Mesendoderm (in vitro differentiated cells): ENCODE data around the gene COL25A1.
A peak's percentile ranks its signal among the peaks of the same experiment; 100 is the strongest.

Source experiments
- DNase-seq: peaks from one replicate; pipeline ENCODE4 v3.0.0; 2013
- H2AK5ac ChIP-seq: 2 replicates; pipeline ENCODE4 v1.6.1; 2013; ENCODE audit warnings: low read length, inconsistent platforms
- H2BK120ac ChIP-seq: 2 replicates; pipeline ENCODE4 v1.6.1; 2013; ENCODE audit warnings: low read depth, mild to moderate bottlenecking, low read length, moderate library complexity, mixed read lengths
- H2BK15ac ChIP-seq: replicated peaks from 2 replicates; pipeline ENCODE4 v1.6.1; 2013; ENCODE audit warnings: low read depth, mild to moderate bottlenecking, moderate library complexity
- H2BK5ac ChIP-seq: 2 replicates; pipeline ENCODE4 v1.6.1; 2013; ENCODE audit warnings: low read length, inconsistent platforms
- H3K18ac ChIP-seq: 2 replicates; pipeline ENCODE4 v1.6.1; 2013; ENCODE audit warnings: mild to moderate bottlenecking, low read length, mixed read lengths
- H3K23ac ChIP-seq: one replicate; pipeline ENCODE4 v1.6.1; 2013; ENCODE audit warnings: low read length
- H3K27ac ChIP-seq: 2 replicates; pipeline ENCODE4 v1.5.1; 2013; ENCODE audit warnings: low read depth, mild to moderate bottlenecking, inconsistent platforms, low read length, moderate library complexity
- H3K27me3 ChIP-seq: 2 replicates; pipeline ENCODE4 v1.6.1; 2013; ENCODE audit warnings: low read length, control low read depth, mild to moderate bottlenecking, inconsistent platforms; ENCODE audit not compliant: insufficient read depth, poor library complexity
- H3K36me3 ChIP-seq: 2 replicates; pipeline ENCODE4 v1.6.1; 2013; ENCODE audit warnings: low read length, inconsistent platforms; ENCODE audit not compliant: control insufficient read depth, insufficient read depth
- H3K4ac ChIP-seq: one replicate; pipeline ENCODE4 v1.6.1; 2013; ENCODE audit warnings: low read depth, mild to moderate bottlenecking, low read length, moderate library complexity
- H3K4me1 ChIP-seq: 2 replicates; pipeline ENCODE4 v1.6.1; 2013; ENCODE audit warnings: low read depth, low read length, inconsistent platforms; ENCODE audit not compliant: control insufficient read depth
- H3K4me2 ChIP-seq: 2 replicates; pipeline ENCODE4 v1.6.1; 2013; ENCODE audit warnings: low read length
- H3K4me3 ChIP-seq: 2 replicates; pipeline ENCODE4 v1.5.1; 2013; ENCODE audit warnings: mild to moderate bottlenecking, low read length
- H3K56ac ChIP-seq: one replicate; pipeline ENCODE4 v1.6.1; 2013; ENCODE audit warnings: low read length
- H3K79me1 ChIP-seq: 2 replicates; pipeline ENCODE4 v1.6.1; 2013; ENCODE audit warnings: low read length, inconsistent platforms
- H3K79me2 ChIP-seq: 2 replicates; pipeline ENCODE4 v1.6.1; 2013; ENCODE audit warnings: mild to moderate bottlenecking, low read length; ENCODE audit not compliant: control insufficient read depth, insufficient read depth
- H3K9ac ChIP-seq: 2 replicates; pipeline ENCODE4 v1.6.1; 2013; ENCODE audit warnings: low read length, inconsistent platforms
- H4K5ac ChIP-seq: one replicate; pipeline ENCODE4 v1.6.1; 2013; ENCODE audit warnings: low read length
- H4K8ac ChIP-seq: one replicate; pipeline ENCODE4 v1.6.1; 2013; ENCODE audit warnings: low read depth, mild to moderate bottlenecking, control low read depth, low read length, moderate library complexity
- WGBS: extraction: QIAGEN DNeasy Blood & Tissue Kit; methylation state at CpG from one replicate; pipeline ENCODE4 v1.1.7; 2013; ENCODE audit warnings: low lambda C conversion rate, missing lambda C conversion rate; ENCODE audit not compliant: insufficient coverage; ENCODE audit errors: extremely low coverage; 5-methylcytosine and 5-hydroxymethylcytosine counted together

Gene COL25A1

GRCh38 chr4:109296527-109296926 is 5.9 kb downstream of the COL25A1 start:
- no peak overlapping the region for H3K23ac ChIP-seq
- no peak for DNase-seq
- H3K36me3 ChIP-seq: no peaks in the 10 kb centered on the region
- H2BK5ac ChIP-seq: no peak overlapping the region
- H3K79me2 ChIP-seq: no peaks in the 10 kb centered on the region
- no peak overlapping the region for H4K8ac ChIP-seq
- H3K4me3 ChIP-seq: no peak overlapping the region
- H3K4me1 ChIP-seq: no peaks in the 10 kb centered on the region
- H3K79me1 ChIP-seq: no peaks in the 10 kb centered on the region
- H3K18ac ChIP-seq: no peak overlapping the region
- H3K4me2 ChIP-seq: no peak overlapping the region
- H3K27ac ChIP-seq: no peak overlapping the region
- H2AK5ac ChIP-seq: no peak overlapping the region
- peaks cover 3% of the 10 kb centered on the region for H3K27me3 ChIP-seq
- no peak overlapping the region for H2BK15ac ChIP-seq
- H3K4ac ChIP-seq: no peak overlapping the region
- H2BK120ac ChIP-seq: no peak overlapping the region
- WGBS: no CpG with 5 or more reads among the region's 2 CpGs
- no peak overlapping the region for H3K9ac ChIP-seq
- no peak overlapping the region for H4K5ac ChIP-seq
- H3K56ac ChIP-seq: no peak overlapping the region

- Histone ChIP-seq H3K4me1 (no peaks in the 10 kb centered on the region), H3K4ac (no peak overlapping the region), H3K4me2 (no peak overlapping the region), H3K27me3 (no peaks in the 10 kb centered on the region), H3K79me2 (no peaks in the 10 kb centered on the region), H3K9ac (no peak overlapping the region), H2BK120ac (no peak overlapping the region), H4K8ac (no peak overlapping the region), H4K5ac (no peak overlapping the region), H3K4me3 (no peak overlapping the region), H3K18ac (no peak overlapping the region), H3K27ac (no peak overlapping the region), H2AK5ac (no peak overlapping the region), H2BK5ac (no peak overlapping the region), H2BK15ac (no peak overlapping the region), H3K36me3 (no peaks in the 10 kb centered on the region), H3K79me1 (no peaks in the 10 kb centered on the region), H3K23ac (no peak overlapping the region), H3K56ac (no peak overlapping the region)
- DNase-seq: no peak
Measured at GRCh38 chr4:109295081-109295480, 7.4 kb downstream of the COL25A1 start.

GRCh38 chr4:109294468-109295020 is 7.9 kb downstream of the COL25A1 start:
- Histone ChIP-seq H3K9ac (no peak overlapping the region), H3K4me1 (no peaks in the 10 kb centered on the region), H3K4me3 (no peak overlapping the region), H3K23ac (no peak overlapping the region), H3K79me2 (no peaks in the 10 kb centered on the region), H2BK120ac (no peak overlapping the region), H2AK5ac (no peak overlapping the region), H3K27ac (no peak overlapping the region), H3K56ac (no peak overlapping the region), H3K4me2 (no peak overlapping the region), H2BK5ac (no peak overlapping the region), H4K5ac (no peak overlapping the region), H4K8ac (no peak overlapping the region), H3K27me3 (no peaks in the 10 kb centered on the region), H3K36me3 (no peaks in the 10 kb centered on the region), H2BK15ac (no peak overlapping the region), H3K4ac (no peak overlapping the region), H3K18ac (no peak overlapping the region), H3K79me1 (no peaks in the 10 kb centered on the region)
- no CpG with 5 or more reads among the region's 4 CpGs for WGBS
- no peak for DNase-seq

- Histone ChIP-seq H3K9ac (no peak overlapping the region), H3K18ac (no peak overlapping the region), H3K4me2 (no peak overlapping the region), H4K8ac (no peak overlapping the region), H3K36me3 (no peaks in the 10 kb centered on the region), H3K27ac (no peak overlapping the region), H4K5ac (no peak overlapping the region), H3K56ac (no peak overlapping the region), H2BK120ac (no peak overlapping the region), H3K4ac (no peak overlapping the region), H3K27me3 (no peaks in the 10 kb centered on the region), H3K4me3 (no peak overlapping the region), H3K4me1 (no peaks in the 10 kb centered on the region), H3K79me1 (no peaks in the 10 kb centered on the region), H2BK5ac (no peak overlapping the region), H3K79me2 (no peaks in the 10 kb centered on the region), H2BK15ac (no peak overlapping the region), H3K23ac (no peak overlapping the region), H2AK5ac (no peak overlapping the region)
- no CpG with 5 or more reads among the region's 1 CpG for WGBS
- DNase-seq: peak; percentile 78
Measured at GRCh38 chr4:109294006-109294405, 8.5 kb downstream of the COL25A1 start.

- Histone ChIP-seq H4K8ac (no peak overlapping the region), H3K4me2 (no peak overlapping the region), H3K4me1 (no peaks in the 10 kb centered on the region), H3K4me3 (no peak overlapping the region), H3K23ac (no peak overlapping the region), H3K4ac (no peak overlapping the region), H3K18ac (no peak overlapping the region), H3K9ac (no peak overlapping the region), H3K79me2 (no peaks in the 10 kb centered on the region), H2AK5ac (no peak overlapping the region), H2BK15ac (no peak overlapping the region), H2BK120ac (no peak overlapping the region), H3K79me1 (no peaks in the 10 kb centered on the region), H4K5ac (no peak overlapping the region), H2BK5ac (no peak overlapping the region), H3K56ac (no peak overlapping the region), H3K27ac (no peak overlapping the region), H3K27me3 (no peaks in the 10 kb centered on the region), H3K36me3 (no peaks in the 10 kb centered on the region)
- DNase-seq: no peak
- no CpG with 5 or more reads among the region's 2 CpGs for WGBS
Measured at GRCh38 chr4:109291707-109292238, 10.7 kb downstream of the COL25A1 start.

GRCh38 chr4:109290918-109291317 is 11.5 kb downstream of the COL25A1 start:
- Histone ChIP-seq H3K56ac (no peak overlapping the region), H3K79me1 (no peaks in the 10 kb centered on the region), H3K4me1 (no peaks in the 10 kb centered on the region), H3K27ac (no peak overlapping the region), H3K18ac (no peak overlapping the region), H3K9ac (no peak overlapping the region), H3K79me2 (no peaks in the 10 kb centered on the region), H2AK5ac (no peak overlapping the region), H3K4me3 (no peak overlapping the region), H2BK5ac (no peak overlapping the region), H2BK120ac (no peak overlapping the region), H3K23ac (no peak overlapping the region), H3K4ac (no peak overlapping the region), H3K36me3 (no peaks in the 10 kb centered on the region), H2BK15ac (no peak overlapping the region), H3K27me3 (no peaks in the 10 kb centered on the region), H3K4me2 (no peak overlapping the region), H4K5ac (no peak overlapping the region), H4K8ac (no peak overlapping the region)
- DNase-seq: no peak
- no CpG with 5 or more reads among the region's 3 CpGs for WGBS
